H54 (cell line): Measurements from ENCODE around the gene AARS2.

ENCODE experiments used
- DNase-seq: peaks from one replicate; pipeline ENCODE4 v3.0.0; 2011; ENCODE audit warnings: low spot score, mixed read lengths; ENCODE audit not compliant: insufficient read length
- FAIRE-seq: peaks from 3 replicates; lab custom pipeline; 2011; peaks lifted over from hg19 to GRCh38; lab: Jason Lieb, UNC
- POLR2A ChIP-seq: IDR thresholded peaks from 2 replicates; pipeline ENCODE4 v1.6.1; 2011; ENCODE audit warnings: low read depth, mild to moderate bottlenecking, low read length

The AARS2 gene

GRCh38 chr6:44254191-44255104, 58.7 kb downstream of the AARS2 start:
- TF ChIP-seq POLR2A: peak; percentile 12; the same call in 1 of the 2 replicates
- no peak for DNase-seq
- FAIRE-seq: no peak

GRCh38 chr6:44253307-44254101, 59.6 kb downstream of the AARS2 start:
- no peak for DNase-seq

DNA sequence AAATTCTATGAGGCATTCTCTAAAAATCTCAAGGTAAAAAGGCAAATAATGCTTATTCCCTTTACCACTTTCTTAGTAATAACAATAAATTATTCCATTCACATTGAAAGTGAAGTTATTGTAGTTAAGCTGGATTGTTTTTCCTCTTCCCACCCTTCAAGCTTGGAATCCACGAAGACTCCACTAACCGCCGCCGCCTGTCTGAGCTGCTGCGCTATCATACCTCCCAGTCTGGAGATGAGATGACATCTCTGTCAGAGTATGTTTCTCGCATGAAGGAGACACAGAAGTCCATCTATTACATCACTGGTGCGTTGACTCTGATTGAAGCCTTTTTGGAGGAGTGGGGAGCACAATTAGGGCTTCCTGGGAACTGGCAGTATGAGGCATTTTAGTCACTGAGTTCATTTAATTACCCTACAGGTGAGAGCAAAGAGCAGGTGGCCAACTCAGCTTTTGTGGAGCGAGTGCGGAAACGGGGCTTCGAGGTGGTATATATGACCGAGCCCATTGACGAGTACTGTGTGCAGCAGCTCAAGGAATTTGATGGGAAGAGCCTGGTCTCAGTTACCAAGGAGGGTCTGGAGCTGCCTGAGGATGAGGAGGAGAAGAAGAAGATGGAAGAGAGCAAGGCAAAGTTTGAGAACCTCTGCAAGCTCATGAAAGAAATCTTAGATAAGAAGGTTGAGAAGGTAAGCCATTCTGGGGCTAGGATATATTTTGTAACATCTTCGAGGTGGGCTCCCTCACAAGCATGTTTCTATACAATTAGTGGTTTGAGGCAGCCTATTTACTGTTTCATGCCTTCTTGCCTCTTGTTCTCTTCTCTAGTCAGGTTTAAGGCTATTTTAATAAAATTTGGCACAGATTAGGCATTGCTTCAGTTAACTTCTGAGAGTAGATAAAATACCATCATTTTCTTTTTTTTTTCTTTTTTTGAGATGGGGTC, 61.3 kb downstream of the AARS2 start:
- FAIRE-seq: no peak
- no peak for DNase-seq
- TF ChIP-seq POLR2A: no peak

More at GRCh38 chr6:44253307-44254101, 59.6 kb downstream of the AARS2 start:
- no peak for FAIRE-seq
- TF ChIP-seq POLR2A: no peak

DNA sequence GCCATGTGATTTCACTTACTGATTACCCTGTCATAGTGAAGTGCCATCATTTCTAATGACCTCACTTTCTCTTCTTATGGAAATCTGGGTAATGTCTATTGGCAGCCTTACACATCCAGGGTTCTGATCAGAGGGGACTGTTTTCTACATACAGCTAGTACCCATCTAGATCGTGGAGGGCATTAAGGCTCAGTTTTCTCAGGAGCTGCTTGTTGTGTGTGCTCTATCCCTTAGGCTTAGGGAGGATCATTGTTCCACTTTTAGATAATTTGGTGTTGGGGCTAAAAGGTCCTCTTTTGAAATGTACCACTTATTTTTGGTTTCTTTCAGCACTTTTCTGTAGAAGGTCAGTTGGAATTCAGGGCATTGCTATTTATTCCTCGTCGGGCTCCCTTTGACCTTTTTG, 62.4 kb downstream of the AARS2 start:
- no peak for TF ChIP-seq POLR2A
- no peak for DNase-seq
- FAIRE-seq: no peak

GRCh38 chr6:44250067-44250717, 63.0 kb downstream of the AARS2 start:
- FAIRE-seq: no peak
- DNase-seq: no peak
- no peak for TF ChIP-seq POLR2A
